ENCODE results near the gene AHRR.
A peak's percentile ranks its signal among the peaks of the same experiment; 100 is the strongest.
"Not testable (repeated sequence)": the region's sequence is repeated elsewhere in the genome, so short reads cannot be mapped to it uniquely, and the experiment has no call there.

The AHRR gene

GRCh38 chr5:368183-369084, 46.9 kb downstream of the AHRR start:
- DNase-seq, result no peak

- DNase-seq, result no peak
These were observed 47.8 kb downstream of the AHRR start for GRCh38 chr5:369151-369868.

DNA sequence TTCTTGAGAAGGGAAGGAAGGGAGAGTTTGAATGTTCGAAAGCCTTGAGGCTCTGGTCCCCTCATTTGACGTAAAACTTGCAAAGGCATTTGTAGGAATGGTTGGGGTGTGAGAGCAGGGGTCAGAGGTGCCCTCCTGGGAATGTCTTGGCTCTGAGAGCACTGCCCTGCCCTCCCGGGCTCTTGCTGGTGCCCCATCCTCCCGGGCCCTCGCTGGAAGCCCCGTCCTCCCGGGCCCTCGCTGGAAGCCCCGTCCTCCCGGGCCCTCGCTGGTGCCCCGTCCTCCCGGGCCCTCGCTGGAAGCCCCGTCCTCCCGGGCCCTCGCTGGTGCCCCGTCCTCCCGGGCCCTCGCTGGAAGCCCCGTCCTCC, 48.3 kb downstream of the AHRR start:
- DNase-seq, result not testable (repeated sequence)

GRCh38 chr5:370311-370958, 48.9 kb downstream of the AHRR start:
- DNase-seq, result no peak

DNA sequence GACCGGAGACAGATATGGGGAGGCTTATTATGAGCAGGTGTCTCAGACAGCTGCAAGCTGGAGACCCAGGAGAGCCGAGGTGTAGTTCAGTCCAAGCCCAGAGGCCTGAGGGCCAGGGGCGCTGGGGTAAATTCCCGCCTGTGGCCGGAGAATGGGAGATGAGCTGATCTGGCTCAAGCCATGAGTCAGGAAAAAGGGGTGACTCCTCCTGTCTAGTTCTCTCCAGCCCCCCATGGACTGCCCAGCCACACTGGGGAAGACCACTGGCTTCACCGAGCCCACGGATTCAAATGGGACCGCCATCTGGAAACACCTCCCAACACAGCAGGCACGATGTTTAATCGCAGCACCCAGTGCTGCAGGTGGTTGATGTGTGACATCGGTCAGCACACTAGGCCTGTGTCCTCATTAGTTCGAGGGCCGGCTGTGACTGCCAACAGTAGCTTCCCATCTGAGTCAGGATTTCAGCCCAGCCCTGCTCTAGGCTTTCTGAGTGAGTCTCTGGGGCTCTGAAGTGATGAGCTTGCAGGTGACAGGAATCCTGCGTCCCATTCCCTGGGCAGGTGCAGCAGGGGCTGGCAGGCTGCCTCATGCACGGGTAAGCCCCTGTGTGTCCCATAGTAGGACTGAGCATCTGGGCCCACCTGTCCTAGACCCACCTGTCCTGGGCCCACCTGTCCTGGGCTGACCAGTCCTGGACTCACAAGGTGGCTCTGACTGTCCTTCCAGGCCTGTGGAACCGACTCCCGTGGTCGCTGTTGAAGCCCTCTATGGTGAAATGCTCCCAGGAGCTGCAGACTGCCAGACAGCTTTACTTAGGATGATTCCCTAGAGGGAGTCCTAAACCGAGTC, 49.7 kb downstream of the AHRR start:
- no peak for DNase-seq

DNA sequence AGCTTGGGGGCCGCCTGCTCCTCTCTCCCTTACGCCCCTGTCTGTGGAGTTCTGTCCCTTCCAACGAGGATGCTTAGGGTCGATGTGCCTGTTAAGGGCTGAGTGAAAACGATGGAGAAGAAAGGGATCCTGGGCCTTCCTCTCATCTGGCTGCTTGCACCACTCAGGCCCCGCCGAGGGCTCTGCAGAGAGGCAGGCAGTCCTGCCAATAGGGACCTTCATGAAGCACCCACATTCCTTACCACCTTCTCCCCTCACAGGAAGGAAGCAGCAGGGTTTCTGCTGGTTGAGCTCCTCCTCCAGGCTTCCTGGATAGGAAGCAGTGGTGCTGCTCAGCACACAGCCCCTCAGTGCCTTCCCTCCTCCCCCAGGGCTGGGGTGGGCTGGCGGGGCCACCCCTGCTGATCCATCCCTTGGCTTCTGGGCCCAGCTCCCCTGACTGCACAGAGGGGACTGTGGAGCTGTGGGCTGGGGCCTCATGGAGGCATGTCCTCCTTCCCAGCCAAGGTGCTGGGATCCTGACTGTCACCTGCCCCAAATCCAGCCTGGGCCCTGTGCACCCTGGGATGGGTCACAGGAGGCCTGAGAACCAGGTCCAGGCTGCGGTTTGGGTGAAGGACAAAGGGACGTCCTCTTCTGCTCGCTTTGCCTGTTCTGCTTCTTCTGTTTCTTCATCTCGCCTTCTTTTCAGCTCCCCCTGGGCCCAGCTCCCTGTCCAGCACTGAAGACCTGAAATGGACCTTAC, 50.5 kb downstream of the AHRR start:
- no peak for DNase-seq

GRCh38 chr5:372556-372995, 51.1 kb downstream of the AHRR start:
- no peak for DNase-seq

- no peak for DNase-seq
These were observed 51.6 kb downstream of the AHRR start for GRCh38 chr5:372996-373709.

- peak; percentile 77 for DNase-seq
These were observed 52.4 kb downstream of the AHRR start for GRCh38 chr5:373710-374602.

DNA sequence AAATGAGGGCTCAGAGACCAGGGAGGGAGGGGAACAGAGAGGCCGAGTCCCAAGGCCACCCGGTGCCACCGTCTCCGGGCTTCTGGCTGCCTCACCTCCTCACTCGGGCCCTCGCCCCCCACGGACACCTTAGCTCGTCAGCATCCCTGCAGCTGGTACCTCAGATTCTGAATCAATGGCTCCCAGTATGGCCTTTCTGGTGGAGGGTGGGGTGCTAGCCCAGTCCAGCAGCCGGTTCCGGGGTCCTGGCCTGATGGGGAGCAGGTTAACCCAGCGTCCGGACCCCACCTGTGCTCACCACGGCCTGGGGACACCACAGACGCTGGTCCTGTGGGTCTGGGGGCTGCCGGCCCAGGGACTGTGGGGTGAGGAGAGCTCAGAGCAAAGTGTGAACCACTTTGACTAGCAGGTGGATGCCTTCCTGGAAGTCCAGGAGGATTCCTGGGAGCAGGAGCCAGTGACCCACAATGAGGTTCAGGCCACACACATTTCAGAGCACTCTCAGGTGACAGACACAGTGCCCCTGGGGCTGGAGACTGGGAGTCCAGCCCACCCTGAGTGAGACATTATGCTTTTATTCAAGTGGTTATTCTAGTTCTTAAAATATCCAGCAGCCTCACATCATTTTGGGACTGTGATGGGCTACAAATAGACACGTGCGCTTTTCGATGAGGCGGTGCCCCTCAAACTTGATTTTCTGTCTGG, 53.3 kb downstream of the AHRR start:
- no peak for DNase-seq

GRCh38 chr5:375336-375920, 53.9 kb downstream of the AHRR start:
- no peak for DNase-seq

DNA sequence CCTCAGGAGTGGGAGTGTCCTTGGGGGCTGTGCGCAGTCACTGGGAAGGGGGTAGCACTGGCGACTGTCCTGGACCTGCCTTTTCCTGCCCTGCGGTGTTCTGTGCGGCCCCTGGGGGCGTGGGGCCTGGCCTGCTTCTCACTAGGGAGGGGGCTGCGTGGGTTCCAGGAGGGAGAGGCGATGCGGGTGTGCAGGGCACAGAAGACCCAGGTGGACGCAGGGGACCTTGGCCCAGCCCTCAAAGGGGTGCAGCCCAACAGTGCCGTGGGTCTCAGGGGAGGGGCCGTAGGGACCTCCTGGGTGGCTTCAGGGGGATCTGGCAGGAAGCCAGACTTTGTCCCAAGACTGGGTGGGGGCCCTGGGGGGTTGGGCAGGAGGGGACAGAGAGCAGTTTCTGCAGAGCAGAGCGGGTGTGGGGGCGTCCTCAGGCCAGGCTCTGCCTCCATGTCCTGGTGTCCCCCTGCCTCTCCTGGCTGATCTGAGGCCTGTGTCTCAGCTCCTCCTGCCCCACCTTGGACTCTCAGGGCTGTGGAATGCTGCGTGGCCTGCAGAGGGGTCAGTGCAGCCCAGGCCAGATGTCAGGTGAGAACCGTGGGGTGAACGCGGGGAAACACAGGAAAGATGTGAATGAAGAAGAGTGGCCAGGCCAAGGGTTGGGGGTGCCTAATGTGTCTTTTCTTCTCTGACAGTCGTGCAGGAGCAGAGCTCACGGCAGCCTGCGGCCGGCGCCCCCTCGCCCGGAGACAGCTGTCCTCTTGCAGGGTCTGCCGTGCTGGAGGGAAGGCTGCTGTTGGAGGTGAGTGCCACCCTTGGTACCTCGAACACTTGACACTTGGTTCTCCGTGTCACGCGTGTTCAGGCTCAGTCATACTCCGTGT, 54.6 kb downstream of the AHRR start:
- no peak for DNase-seq

DNA sequence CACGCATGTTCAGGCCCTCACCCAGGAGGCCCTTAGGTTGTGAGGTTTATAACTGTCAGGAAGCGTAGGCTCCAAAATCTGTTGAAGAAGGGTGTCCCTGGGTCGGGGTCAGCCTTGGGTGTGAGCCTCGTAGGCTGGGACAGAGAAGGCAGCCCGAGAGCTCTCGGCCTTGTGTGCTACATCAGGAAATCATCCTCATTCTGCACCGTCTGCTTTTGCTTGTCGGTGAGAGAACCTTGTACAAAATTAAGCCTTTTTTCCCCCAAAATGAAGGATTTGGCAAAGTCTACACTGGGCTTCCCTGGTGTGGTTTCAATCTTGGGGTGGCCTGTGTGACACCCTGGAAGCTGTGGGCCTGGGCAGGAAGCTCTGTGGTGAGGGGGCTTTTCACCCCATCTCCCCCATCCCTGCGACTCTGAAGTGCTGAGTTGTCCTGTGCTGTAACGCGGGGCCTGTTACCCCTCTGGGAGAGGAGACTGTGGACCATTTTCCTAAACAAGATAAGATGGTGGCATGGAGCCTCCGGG, 55.3 kb downstream of the AHRR start:
- DNase-seq, result no peak

GRCh38 chr5:377326-377981, 55.9 kb downstream of the AHRR start:
- DNase-seq, result no peak

GRCh38 chr5:378301-378891, 56.9 kb downstream of the AHRR start:
- peak; percentile 11 for DNase-seq

- no peak for DNase-seq
These were observed 57.6 kb downstream of the AHRR start for GRCh38 chr5:378976-379742.

Measured in NCI-H774 (cell line).